GM12801 (cell line): ENCODE results near the gene TXNDC5.

ENCODE experiments used
- CTCF ChIP-seq: IDR thresholded peaks from one replicate; pipeline ENCODE4 v1.5.1; 2011; ENCODE audit warnings: control low read depth; ENCODE audit not compliant: insufficient read length; ENCODE audit errors: extremely low read depth

Gene TXNDC5

GRCh38 chr6:7914991-7915789, 4.6 kb upstream of the TXNDC5 start:
- no peak for TF ChIP-seq CTCF

GRCh38 chr6:7914311-7914710, 3.7 kb upstream of the TXNDC5 start:
- TF ChIP-seq CTCF, result no peak

DNA sequence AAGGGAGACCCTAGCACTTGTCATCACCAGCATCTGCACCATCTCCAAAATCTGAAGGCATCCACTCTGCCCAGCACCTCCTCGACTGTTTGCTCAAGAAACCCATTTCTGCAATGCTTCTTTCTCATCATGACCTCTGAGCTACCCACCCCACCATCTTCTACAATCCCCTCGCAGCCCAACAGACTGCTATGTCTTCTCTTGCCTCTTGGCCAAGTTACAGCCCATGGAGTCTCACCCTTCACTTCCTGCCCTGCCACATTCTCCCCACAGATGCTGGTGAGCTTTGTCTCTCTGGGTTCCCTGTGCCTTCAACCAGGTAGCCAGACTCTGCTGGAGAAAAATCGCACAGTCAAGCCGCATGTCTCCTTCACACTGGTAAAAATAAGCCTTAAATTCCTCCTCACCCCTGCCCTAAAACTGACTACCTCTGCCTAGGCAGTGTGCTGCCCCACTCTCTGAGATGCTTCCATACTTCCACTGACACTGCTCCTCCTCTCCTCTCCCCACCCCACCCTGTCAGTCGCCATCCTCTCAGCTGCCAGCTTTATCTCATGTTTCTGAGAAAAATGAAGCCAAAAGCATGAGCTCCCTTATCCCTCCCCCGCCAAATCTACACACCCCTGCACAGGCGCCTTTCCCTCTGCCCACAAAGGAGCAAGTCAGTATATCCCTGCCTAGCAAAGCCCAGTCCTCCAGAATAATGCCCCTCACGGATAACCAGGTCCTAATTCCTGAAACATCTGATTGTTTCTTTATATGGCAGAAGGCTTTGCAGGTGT, 2.3 kb upstream of the TXNDC5 start:
- TF ChIP-seq CTCF, result no peak

- TF ChIP-seq CTCF, result no peak
Observed at GRCh38 chr6:7912024-7912423, 1.4 kb upstream of the TXNDC5 start.

- no peak for TF ChIP-seq CTCF
Observed at GRCh38 chr6:7911345-7911725, 747 bp upstream of the TXNDC5 start.

GRCh38 chr6:7910298-7910653, 312 bp downstream of the TXNDC5 start:
- TF ChIP-seq CTCF, result no peak

DNA sequence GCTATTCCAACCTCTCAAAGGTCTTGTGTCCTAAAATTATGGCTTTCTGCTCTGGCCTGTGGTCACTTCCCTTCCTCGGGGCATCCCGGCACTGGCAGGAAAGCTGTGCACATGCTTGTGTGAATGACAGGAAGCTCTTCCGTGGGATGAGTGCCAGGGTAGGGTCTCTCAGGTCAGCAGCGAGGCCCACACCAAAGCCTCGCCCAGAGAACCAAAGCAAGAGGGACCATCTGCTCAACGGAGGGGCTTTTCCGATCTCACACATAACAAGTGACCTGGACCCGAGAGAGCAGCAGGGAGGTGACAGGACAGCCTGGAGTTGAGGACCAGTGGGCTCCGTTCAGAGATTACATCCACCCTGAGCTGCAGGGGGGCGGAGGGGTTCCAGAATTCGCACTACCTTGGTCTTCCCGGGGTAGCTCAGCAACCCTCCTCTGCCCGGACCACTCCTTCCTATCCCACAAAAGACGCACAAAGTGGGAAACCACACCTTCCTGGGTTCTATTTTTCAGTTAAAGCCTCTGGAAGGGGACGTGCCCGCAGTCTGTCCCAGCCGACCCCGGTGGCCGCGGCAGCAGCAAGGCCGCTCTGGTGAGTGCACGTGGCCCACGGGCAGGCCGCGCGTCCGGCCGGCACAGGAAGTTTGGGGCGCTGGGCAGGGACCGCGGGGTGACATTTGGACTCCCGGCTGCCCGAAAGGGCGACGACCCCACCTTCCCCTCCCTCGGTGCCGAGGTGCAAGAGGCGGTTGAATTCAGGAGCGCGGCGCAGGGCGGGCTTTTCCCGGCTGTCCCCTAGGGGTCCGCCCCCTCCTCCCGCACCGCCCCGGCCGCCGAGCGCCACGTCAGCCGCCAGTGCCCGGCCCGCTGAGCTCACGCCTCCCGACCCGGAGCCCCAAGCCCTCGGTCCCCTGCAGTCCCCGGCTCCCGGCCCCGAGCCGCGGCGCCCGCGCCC, 988 bp downstream of the TXNDC5 start:
- TF ChIP-seq CTCF, result no peak
